ENCODE data around the gene DHRS4L2. TPM values are rescaled to one million over a fixed set of nuclear protein-coding genes. Genes with fewer than 3 reads are reported as not detected.

DHRS4L2 gene
- total and polyA plus RNA-seq, 10 donors = 9.2 to 54.4 (median 23.2) TPM

DNA sequence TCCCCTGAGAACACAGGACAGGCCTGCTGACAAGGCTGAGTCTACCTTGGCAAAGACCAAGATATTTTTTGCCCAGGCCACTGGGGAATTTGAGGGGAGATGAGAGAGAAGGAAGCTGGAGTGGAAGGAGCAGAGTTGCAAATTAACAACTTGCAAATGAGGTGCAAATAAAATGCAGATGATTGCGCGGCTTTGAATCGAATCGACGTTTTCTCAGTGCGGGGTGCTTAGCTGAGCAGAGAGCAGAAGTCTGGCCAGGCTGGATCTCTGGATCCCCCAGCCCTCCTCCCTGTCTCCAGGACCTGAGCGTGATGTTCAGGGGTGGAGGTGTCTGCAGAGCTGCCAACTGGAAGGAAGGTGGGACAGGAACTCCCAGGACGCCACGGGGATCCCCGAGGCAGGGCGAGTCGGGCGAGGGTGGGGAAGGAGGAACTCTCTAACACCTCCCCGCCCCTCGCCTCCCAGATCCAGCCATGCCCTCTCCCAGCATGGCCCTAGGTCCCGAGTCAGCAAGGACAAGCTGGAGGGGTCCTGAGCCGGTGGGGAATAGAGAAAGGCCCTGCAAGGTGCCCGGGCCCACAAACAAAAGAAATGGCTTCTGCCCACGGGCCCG is 62.6 kb downstream of the DHRS4L2 start:
- Histone ChIP-seq H3K9me3 (no peaks in the 10 kb centered on the region), H3K4me1 (peaks cover 8 to 43% (median 28%) of the 10 kb centered on the region in 6 donors), H3K36me3 (no peaks in the 10 kb centered on the region), H3K27me3 (replicated peaks in 1 of 7) (peaks cover 0 to 30% (median 0%) of the 10 kb centered on the region in 7 donors), H3K27ac (peak overlapping the region in 6 of 8 donors; percentile 59 to 80 (median 70)), H3K4me3 (peak overlapping the region; percentile 50 to 94 (median 74))
- intact Hi-C loops (cut with DNase I; ENCODE audit: low total_unique reads) = no loop called here
- DNase-seq = no peak
- 20 to 30% (median 25%) methylated on average over 18 to 20 of the region's 20 CpGs for WGBS, 5 donors
- TF ChIP-seq POLR2AphosphoS5 (IDR thresholded peaks at IDR 0.05) = no peak
- no peak for TF ChIP-seq POLR2A (IDR thresholded peaks at IDR 0.05)
- no peak for TF ChIP-seq CTCF (IDR thresholded peaks at IDR 0.05 in 8 of 11, conservative IDR thresholded peaks at IDR 0.05 in 3 of 11)

- peak within 1 kb of the TSS; percentile 50 to 94 (median 74) for H3K4me3 ChIP-seq
- WGBS, 5 donors = 0 to 2% (median 0%) methylated on average over 30 to 92 of the region's 92 CpGs
- H3K9me3 ChIP-seq = no peaks in the 10 kb centered on the region
- H3K36me3 ChIP-seq = no peaks in the 10 kb centered on the region
- peaks cover 8 to 43% (median 28%) of the 10 kb centered on the region in 6 donors for H3K4me1 ChIP-seq
- H3K27me3 ChIP-seq (replicated peaks in 1 of 7) = peaks cover 0 to 30% (median 0%) of the 10 kb centered on the region in 7 donors
- TF ChIP-seq POLR2A (IDR thresholded peaks at IDR 0.05) = no peak
- TF ChIP-seq CTCF (IDR thresholded peaks at IDR 0.05 in 8 of 11, conservative IDR thresholded peaks at IDR 0.05 in 3 of 11) = no peak
- peak; percentile 56 to 78 (median 74) for TF ChIP-seq POLR2AphosphoS5 (IDR thresholded peaks at IDR 0.05)
- intact Hi-C loops (cut with DNase I; ENCODE audit: low total_unique reads) = no loop called here
- H3K27ac ChIP-seq = peak within 1 kb of the TSS in 6 of 8 donors; percentile 59 to 80 (median 70)
- DNase-seq = peak; percentile 91
Measured at GRCh38 chr14:24051789-24052655, 63.3 kb downstream of the DHRS4L2 start, which contains the start of gene CARMIL3. Gene CARMIL3, plus strand, starts transcription at chr14:24052009. Its CDS starts 145 bp downstream, at chr14:24052154.

GRCh38 chr14:24052656-24053547 is 64.2 kb downstream of the DHRS4L2 start:
- intact Hi-C loops (cut with DNase I; ENCODE audit: low total_unique reads) = no loop called here
- Histone ChIP-seq H3K27ac (no peak overlapping the region), H3K4me1 (peaks cover 8 to 44% (median 28%) of the 10 kb centered on the region in 6 donors), H3K4me3 (peak overlapping the region in 7 of 8 donors; percentile 54 to 94 (median 76)), H3K9me3 (no peaks in the 10 kb centered on the region), H3K27me3 (replicated peaks in 1 of 7) (peaks cover 0 to 30% (median 0%) of the 10 kb centered on the region in 7 donors), H3K36me3 (no peaks in the 10 kb centered on the region)
- 42 to 67% (median 57%) methylated on average over 9 to 20 of the region's 20 CpGs for WGBS, 5 donors
- DNase-seq = no peak
- TF ChIP-seq CTCF (IDR thresholded peaks at IDR 0.05 in 8 of 11, conservative IDR thresholded peaks at IDR 0.05 in 3 of 11) = no peak
- no peak for TF ChIP-seq POLR2A (IDR thresholded peaks at IDR 0.05)
- no peak for TF ChIP-seq POLR2AphosphoS5 (IDR thresholded peaks at IDR 0.05)
